Body of pancreas (tissue), 4 donors: ENCODE results near the gene CHMP4A.

Experiments
- POLR2A ChIP-seq, 3 donors: fragments of 450-650 bp; IDR thresholded peaks; one replicate each; pipeline ENCODE4 v1.6.1; 2016; ENCODE audit warnings: antibody characterized with exemption in 3 of 3, mild to moderate bottlenecking in 2 of 3
- TF ChIP-seq, protein P1 (sequence below), 7 experiments: fragments of 450-650 bp in 4 of 7; fragments of 200-600 bp in 3 of 7; sonication (generic) in 3 of 7; IDR thresholded peaks; one replicate each; pipeline ENCODE4 v1.5.1; 2016 to 2019; ENCODE audit warnings: antibody characterized with exemption in 7 of 7

DNA sequence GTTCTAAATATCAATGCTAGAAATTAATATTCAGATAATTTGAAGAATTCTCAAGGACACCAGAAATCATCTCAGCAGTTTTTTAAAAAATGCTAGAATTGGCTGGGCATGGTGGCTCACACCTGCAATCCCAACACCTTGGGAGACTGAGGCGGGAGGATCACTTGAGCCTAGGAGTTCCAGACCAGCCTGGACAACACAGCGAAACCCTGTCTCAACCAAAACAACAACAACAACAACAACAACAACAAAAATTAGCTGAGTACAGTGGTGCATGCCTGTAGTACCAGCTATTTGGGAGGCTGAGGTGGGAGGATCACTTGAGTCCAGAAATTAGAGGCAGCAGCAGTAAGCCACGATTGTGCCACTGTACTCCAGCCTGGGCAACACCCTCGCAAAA is 5.8 kb upstream of the CHMP4A start:
- TF ChIP-seq, protein P1, sequence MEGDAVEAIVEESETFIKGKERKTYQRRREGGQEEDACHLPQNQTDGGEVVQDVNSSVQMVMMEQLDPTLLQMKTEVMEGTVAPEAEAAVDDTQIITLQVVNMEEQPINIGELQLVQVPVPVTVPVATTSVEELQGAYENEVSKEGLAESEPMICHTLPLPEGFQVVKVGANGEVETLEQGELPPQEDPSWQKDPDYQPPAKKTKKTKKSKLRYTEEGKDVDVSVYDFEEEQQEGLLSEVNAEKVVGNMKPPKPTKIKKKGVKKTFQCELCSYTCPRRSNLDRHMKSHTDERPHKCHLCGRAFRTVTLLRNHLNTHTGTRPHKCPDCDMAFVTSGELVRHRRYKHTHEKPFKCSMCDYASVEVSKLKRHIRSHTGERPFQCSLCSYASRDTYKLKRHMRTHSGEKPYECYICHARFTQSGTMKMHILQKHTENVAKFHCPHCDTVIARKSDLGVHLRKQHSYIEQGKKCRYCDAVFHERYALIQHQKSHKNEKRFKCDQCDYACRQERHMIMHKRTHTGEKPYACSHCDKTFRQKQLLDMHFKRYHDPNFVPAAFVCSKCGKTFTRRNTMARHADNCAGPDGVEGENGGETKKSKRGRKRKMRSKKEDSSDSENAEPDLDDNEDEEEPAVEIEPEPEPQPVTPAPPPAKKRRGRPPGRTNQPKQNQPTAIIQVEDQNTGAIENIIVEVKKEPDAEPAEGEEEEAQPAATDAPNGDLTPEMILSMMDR (IDR thresholded peaks at IDR 0.05): no peak
- TF ChIP-seq POLR2A (IDR thresholded peaks at IDR 0.05): no peak
